ENCODE data around the gene RCC2.
"Not testable (repeated sequence)": the region's sequence is repeated elsewhere in the genome, so short reads cannot be mapped to it uniquely, and the experiment has no call there.

Gene RCC2

DNA sequence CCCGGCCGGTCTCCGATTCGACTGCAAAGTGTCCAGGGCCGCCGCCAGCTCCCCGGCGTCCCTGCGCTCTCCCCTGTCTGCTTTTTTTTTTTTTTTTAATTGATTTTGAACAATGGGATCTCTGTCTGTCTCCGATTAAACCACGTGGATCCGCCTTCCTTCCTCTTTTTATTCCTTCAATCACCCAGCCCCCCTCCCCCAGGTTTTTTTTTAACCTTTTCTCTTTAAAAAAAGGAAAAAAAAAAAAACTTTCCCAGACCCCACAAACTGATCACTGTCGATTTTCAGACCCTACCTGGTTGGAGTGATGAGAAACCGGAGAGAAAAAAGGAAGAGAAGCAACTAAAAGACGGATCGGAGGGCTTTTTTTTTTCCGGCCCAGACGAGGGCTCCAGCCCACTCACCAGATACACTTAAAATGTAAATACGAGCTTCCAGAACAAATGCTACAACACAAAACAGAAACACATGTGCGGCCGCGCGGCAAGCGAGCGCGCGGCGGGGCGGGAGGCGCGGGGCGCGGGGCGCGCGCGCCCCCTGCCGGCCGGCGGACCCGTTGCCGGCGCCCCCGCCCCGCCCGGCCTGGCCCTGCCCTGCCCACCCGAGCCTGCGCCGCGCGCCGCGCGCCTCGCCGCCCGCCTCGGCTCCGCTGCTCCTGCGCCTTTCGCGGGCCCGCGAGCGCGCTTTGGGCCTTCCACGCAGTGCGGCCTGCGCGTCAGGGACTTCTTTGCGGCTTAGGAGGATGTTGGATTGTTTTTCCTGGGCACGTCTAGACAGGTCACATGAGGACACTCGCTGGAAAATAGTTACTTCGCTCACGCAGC lies at the start of gene RCC2:
RCC2 (minus strand) TSS at position 428 of the 824 bp plus-strand sequence. CDS start 1,163 bp downstream, outside the sequence.
- Histone ChIP-seq H3K27ac (ENCODE audit: low read length) (no peak within 1 kb of the TSS), H3K27me3 (ENCODE audit: control insufficient read depth, insufficient read depth, low read length) (peaks cover 7% of the 10 kb centered on the region; the same call in 1 of the 2 replicates), H3K9me3 (ENCODE audit: control insufficient read depth, insufficient read depth, low read length) (no peaks in the 10 kb centered on the region), H3K4me3 (ENCODE audit: low read length) (peak within 1 kb of the TSS; percentile 63), H3K4me1 (ENCODE audit: control insufficient read depth, insufficient read depth, low read length) (peaks cover 11% of the 10 kb centered on the region), H3K36me3 (ENCODE audit: control insufficient read depth, insufficient read depth, low read length) (peaks cover 9% of the 10 kb centered on the region; the same call in 1 of the 2 replicates)
- DNase-seq (ENCODE audit: low read depth, low spot score), result no peak
- no CpG with 5 or more reads among the region's 75 CpGs for WGBS (ENCODE audit: insufficient coverage, insufficient read length)

DNA sequence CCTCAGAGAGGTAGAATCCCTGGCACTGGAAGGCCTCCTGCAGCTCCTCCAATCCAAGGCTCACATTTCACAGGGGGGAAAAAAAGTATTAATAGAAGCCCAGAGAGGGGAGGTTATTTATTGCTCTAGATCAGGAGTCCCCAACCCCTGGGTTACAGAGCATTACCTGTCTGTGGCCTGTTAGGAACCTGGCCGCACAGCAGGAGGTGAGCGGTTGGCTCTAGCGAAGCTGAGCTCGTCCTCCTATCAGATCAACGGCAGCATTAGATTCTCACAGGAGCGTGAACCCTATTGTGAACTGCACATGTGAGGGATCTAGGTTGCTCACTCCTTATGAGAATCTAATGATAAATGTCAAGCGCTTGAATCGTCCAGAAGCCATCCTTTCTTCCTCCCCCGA lies 46.8 kb upstream of the RCC2 start:
- WGBS (ENCODE audit: insufficient coverage, insufficient read length), result no CpG with 5 or more reads among the region's 9 CpGs
- no peaks in the 10 kb centered on the region for H3K36me3 ChIP-seq (ENCODE audit: control insufficient read depth, insufficient read depth, low read length)
- H3K27ac ChIP-seq (ENCODE audit: low read length), result no peak overlapping the region
- no peaks in the 10 kb centered on the region for H3K9me3 ChIP-seq (ENCODE audit: control insufficient read depth, insufficient read depth, low read length)
- no peaks in the 10 kb centered on the region; the same call in 1 of the 2 replicates for H3K27me3 ChIP-seq (ENCODE audit: control insufficient read depth, insufficient read depth, low read length)
- no peak for DNase-seq (ENCODE audit: low read depth, low spot score)
- H3K4me1 ChIP-seq (ENCODE audit: control insufficient read depth, insufficient read depth, low read length), result peaks cover 1% of the 10 kb centered on the region; the same call in 1 of the 2 replicates
- no peak overlapping the region for H3K4me3 ChIP-seq (ENCODE audit: low read length)

GRCh38 chr1:17485281-17485680 lies 45.8 kb upstream of the RCC2 start:
- WGBS (ENCODE audit: insufficient coverage, insufficient read length), result no CpG with 5 or more reads among the region's 10 CpGs
- no peak for DNase-seq (ENCODE audit: low read depth, low spot score)
- H3K4me1 ChIP-seq (ENCODE audit: control insufficient read depth, insufficient read depth, low read length), result peaks cover 1% of the 10 kb centered on the region; the same call in 1 of the 2 replicates
- H3K27ac ChIP-seq (ENCODE audit: low read length), result no peak overlapping the region
- no peaks in the 10 kb centered on the region for H3K9me3 ChIP-seq (ENCODE audit: control insufficient read depth, insufficient read depth, low read length)
- H3K4me3 ChIP-seq (ENCODE audit: low read length), result no peak overlapping the region
- no peaks in the 10 kb centered on the region for H3K36me3 ChIP-seq (ENCODE audit: control insufficient read depth, insufficient read depth, low read length)
- no peaks in the 10 kb centered on the region; the same call in 1 of the 2 replicates for H3K27me3 ChIP-seq (ENCODE audit: control insufficient read depth, insufficient read depth, low read length)

GRCh38 chr1:17481981-17482380 lies 42.5 kb upstream of the RCC2 start:
- not testable (repeated sequence) for H3K27me3 ChIP-seq (ENCODE audit: control insufficient read depth, insufficient read depth, low read length); H3K4me3 ChIP-seq (ENCODE audit: low read length); H3K27ac ChIP-seq (ENCODE audit: low read length); H3K4me1 ChIP-seq (ENCODE audit: control insufficient read depth, insufficient read depth, low read length); H3K36me3 ChIP-seq (ENCODE audit: control insufficient read depth, insufficient read depth, low read length); H3K9me3 ChIP-seq (ENCODE audit: control insufficient read depth, insufficient read depth, low read length); DNase-seq (ENCODE audit: low read depth, low spot score)
- WGBS (ENCODE audit: insufficient coverage, insufficient read length), result no CpG with 5 or more reads among the region's 10 CpGs

GRCh38 chr1:17480846-17481245 lies 41.4 kb upstream of the RCC2 start:
- H3K4me3 ChIP-seq (ENCODE audit: low read length), result no peak overlapping the region
- peaks cover 1% of the 10 kb centered on the region; the same call in 1 of the 2 replicates for H3K4me1 ChIP-seq (ENCODE audit: control insufficient read depth, insufficient read depth, low read length)
- no peaks in the 10 kb centered on the region for H3K9me3 ChIP-seq (ENCODE audit: control insufficient read depth, insufficient read depth, low read length)
- no peak overlapping the region for H3K27ac ChIP-seq (ENCODE audit: low read length)
- no peaks in the 10 kb centered on the region; the same call in 1 of the 2 replicates for H3K27me3 ChIP-seq (ENCODE audit: control insufficient read depth, insufficient read depth, low read length)
- H3K36me3 ChIP-seq (ENCODE audit: control insufficient read depth, insufficient read depth, low read length), result no peaks in the 10 kb centered on the region
- no peak for DNase-seq (ENCODE audit: low read depth, low spot score)
- WGBS (ENCODE audit: insufficient coverage, insufficient read length), result no CpG with 5 or more reads among the region's 7 CpGs

GRCh38 chr1:17475752-17476151 lies 36.3 kb upstream of the RCC2 start:
- H3K9me3 ChIP-seq (ENCODE audit: control insufficient read depth, insufficient read depth, low read length), result no peaks in the 10 kb centered on the region
- H3K27me3 ChIP-seq (ENCODE audit: control insufficient read depth, insufficient read depth, low read length), result no peaks in the 10 kb centered on the region
- no peaks in the 10 kb centered on the region for H3K4me1 ChIP-seq (ENCODE audit: control insufficient read depth, insufficient read depth, low read length)
- H3K27ac ChIP-seq (ENCODE audit: low read length), result no peak overlapping the region
- no peaks in the 10 kb centered on the region for H3K36me3 ChIP-seq (ENCODE audit: control insufficient read depth, insufficient read depth, low read length)
- no peak overlapping the region for H3K4me3 ChIP-seq (ENCODE audit: low read length)
- DNase-seq (ENCODE audit: low read depth, low spot score), result no peak
- WGBS (ENCODE audit: insufficient coverage, insufficient read length), result no CpG with 5 or more reads among the region's 3 CpGs

GRCh38 chr1:17474836-17475555 lies 35.5 kb upstream of the RCC2 start:
- no CpG with 5 or more reads among the region's 20 CpGs for WGBS (ENCODE audit: insufficient coverage, insufficient read length)
- H3K27me3 ChIP-seq (ENCODE audit: control insufficient read depth, insufficient read depth, low read length); DNase-seq (ENCODE audit: low read depth, low spot score); H3K36me3 ChIP-seq (ENCODE audit: control insufficient read depth, insufficient read depth, low read length); H3K9me3 ChIP-seq (ENCODE audit: control insufficient read depth, insufficient read depth, low read length); H3K4me3 ChIP-seq (ENCODE audit: low read length); H3K27ac ChIP-seq (ENCODE audit: low read length); H3K4me1 ChIP-seq (ENCODE audit: control insufficient read depth, insufficient read depth, low read length): not testable (repeated sequence)

DNA sequence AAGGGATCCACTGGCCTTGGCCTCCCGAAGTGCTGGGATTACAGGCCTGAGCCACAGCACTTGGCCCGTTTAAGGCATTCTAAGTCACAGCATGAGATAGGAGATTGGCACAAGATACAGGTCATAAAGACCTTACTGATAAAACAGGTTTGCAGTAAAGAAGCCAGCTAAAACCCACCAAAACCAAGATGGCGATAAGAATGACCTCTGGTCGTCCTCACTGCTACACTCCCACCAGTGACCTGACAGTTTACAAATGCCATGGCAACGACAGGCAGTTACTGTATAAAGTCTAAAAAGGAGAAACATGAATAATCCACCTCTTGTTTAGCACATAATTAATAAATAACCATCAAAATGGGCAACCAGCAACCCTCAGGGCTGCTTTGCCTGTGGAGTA lies 33.3 kb upstream of the RCC2 start:
- Histone ChIP-seq H3K27ac (ENCODE audit: low read length) (no peak overlapping the region), H3K4me3 (ENCODE audit: low read length) (no peak overlapping the region), H3K9me3 (ENCODE audit: control insufficient read depth, insufficient read depth, low read length) (no peaks in the 10 kb centered on the region), H3K4me1 (ENCODE audit: control insufficient read depth, insufficient read depth, low read length) (peaks cover 7% of the 10 kb centered on the region), H3K36me3 (ENCODE audit: control insufficient read depth, insufficient read depth, low read length) (no peaks in the 10 kb centered on the region), H3K27me3 (ENCODE audit: control insufficient read depth, insufficient read depth, low read length) (no peaks in the 10 kb centered on the region)
- no CpG with 5 or more reads among the region's 5 CpGs for WGBS (ENCODE audit: insufficient coverage, insufficient read length)
- DNase-seq (ENCODE audit: low read depth, low spot score), result no peak

DNA sequence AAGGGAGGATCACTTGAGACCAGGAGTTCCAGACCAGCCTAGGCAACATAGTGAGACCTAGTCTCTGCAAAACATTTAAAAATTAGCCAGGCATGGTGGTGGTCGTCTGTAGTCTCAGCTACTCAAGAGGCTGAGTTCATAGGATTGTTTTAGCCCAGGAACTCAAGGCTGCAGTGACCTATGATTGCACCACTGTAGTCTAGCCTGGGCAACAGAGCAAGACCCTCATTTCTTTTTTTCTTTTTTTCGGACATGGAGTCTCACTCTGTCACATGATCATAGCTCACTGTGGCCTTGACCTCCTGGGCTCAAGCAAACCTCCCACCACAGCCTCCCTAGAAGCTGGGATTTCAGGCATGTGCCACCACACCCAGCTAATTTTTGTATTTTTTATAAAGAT lies 31.9 kb upstream of the RCC2 start:
- Histone ChIP-seq H3K36me3 (ENCODE audit: control insufficient read depth, insufficient read depth, low read length) (no peaks in the 10 kb centered on the region), H3K4me3 (ENCODE audit: low read length) (no peak overlapping the region), H3K9me3 (ENCODE audit: control insufficient read depth, insufficient read depth, low read length) (no peaks in the 10 kb centered on the region), H3K27me3 (ENCODE audit: control insufficient read depth, insufficient read depth, low read length) (no peaks in the 10 kb centered on the region), H3K27ac (ENCODE audit: low read length) (no peak overlapping the region), H3K4me1 (ENCODE audit: control insufficient read depth, insufficient read depth, low read length) (peaks cover 7% of the 10 kb centered on the region)
- no CpG with 5 or more reads among the region's 2 CpGs for WGBS (ENCODE audit: insufficient coverage, insufficient read length)
- no peak for DNase-seq (ENCODE audit: low read depth, low spot score)

- Histone ChIP-seq H3K4me3 (ENCODE audit: low read length) (no peak overlapping the region), H3K4me1 (ENCODE audit: control insufficient read depth, insufficient read depth, low read length) (peaks cover 7% of the 10 kb centered on the region), H3K27me3 (ENCODE audit: control insufficient read depth, insufficient read depth, low read length) (no peaks in the 10 kb centered on the region), H3K9me3 (ENCODE audit: control insufficient read depth, insufficient read depth, low read length) (no peaks in the 10 kb centered on the region), H3K27ac (ENCODE audit: low read length) (no peak overlapping the region), H3K36me3 (ENCODE audit: control insufficient read depth, insufficient read depth, low read length) (no peaks in the 10 kb centered on the region)
- WGBS (ENCODE audit: insufficient coverage, insufficient read length), result no CpG with 5 or more reads among the region's 11 CpGs
- DNase-seq (ENCODE audit: low read depth, low spot score), result peak; percentile 79
Measured at GRCh38 chr1:17470021-17470799, 30.7 kb upstream of the RCC2 start.
